Measurements from ENCODE around the gene ENO1.

- TF ChIP-seq SUZ12 (IDR thresholded peaks at IDR 0.05) (no peak), NFRKB (IDR thresholded peaks at IDR 0.05) (no peak), ELF4 (IDR thresholded peaks at IDR 0.05) (no peak), SP1 (IDR thresholded peaks at IDR 0.05) (no peak), FOXK2 (IDR thresholded peaks at IDR 0.05) (no peak), BHLHE40 (IDR thresholded peaks at IDR 0.05; ENCODE audit: borderline replicate concordance) (no peak), HDGF (IDR thresholded peaks at IDR 0.05; ENCODE audit: borderline replicate concordance) (no peak)
Observed at GRCh38 chr1:8905582-8906191, 27.2 kb upstream of the ENO1 start.

All from HEK293T (cell line).